NCI-H2107 treated with DMSO at 0.1 percent for 48 hours (cell line): ENCODE data around the gene MAP3K6.

Source experiments
- DNase-seq: peaks from one replicate; lab custom pipeline; 2025; ENCODE audit not compliant: unreplicated experiment; lab: John Stamatoyannopoulos, UW

The MAP3K6 gene

DNA sequence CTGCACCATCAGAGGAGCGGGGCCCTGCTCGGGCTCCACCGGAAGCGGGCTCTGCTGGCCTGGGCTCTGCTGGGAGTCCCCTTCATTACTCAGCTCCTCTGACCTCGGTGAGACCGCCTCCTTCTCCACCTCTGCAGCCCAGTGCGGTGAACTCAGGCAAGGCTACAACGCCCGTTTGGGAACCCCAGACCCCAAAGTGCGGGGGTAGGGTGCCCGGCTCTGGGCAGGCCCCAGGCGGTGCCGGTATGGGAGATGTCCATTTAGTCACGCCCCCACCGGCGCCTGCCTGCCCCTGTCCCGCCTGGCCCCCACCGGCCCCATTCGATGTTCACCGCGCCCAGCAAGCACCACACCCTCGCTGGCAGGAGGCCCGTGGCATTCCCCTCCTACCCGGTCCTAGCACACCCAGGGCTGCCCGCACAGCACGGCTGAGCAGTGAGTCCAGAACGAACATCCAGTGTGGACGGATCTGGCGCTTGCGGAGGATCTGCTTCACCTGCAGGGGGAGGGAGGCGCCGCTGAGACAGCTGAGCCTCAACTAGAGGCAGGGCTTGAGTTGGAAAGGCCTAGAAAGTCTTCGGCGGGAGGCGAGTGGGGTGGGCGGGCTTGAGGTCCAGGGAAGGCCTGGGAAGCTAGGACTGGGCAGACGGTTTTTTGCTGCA, 10.0 kb downstream of the MAP3K6 start:
- DNase-seq, result no peak

DNA sequence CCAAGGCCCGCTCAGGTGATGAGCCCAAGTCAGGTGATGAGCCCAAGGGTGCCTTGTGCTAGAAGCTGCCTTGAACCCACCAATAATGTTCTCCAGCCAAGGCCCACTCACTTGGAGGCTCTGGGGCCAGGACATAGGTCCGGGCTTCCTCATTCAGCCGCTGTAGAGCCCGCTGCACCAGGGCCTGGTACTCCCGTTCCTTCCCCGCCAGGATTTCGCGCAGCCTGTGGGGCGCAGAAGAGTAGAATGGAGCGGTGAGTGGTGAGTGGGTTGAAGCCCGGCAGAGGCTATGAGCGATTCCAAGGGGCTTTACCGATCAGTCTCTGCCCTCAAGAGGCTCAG, 10.5 kb downstream of the MAP3K6 start:
- no peak for DNase-seq

DNA sequence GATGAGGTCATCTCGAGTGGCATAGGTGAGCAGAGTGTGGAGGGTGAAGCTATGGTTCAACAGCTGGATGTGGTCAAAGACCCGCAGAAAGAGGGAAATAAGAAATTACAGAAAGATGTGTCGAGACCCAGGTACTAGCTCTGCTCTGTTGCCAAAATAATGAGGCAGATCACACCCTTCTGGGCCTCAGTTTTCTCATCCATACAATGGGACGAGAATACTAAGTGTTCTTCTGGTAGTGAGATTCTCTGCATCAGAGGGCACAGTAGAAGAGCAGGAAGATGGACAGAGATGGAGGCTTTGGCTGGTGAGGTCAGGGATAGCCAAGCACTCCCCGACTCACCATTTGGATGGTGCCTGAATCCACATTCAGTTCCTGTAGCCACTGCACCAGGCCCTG, 11.1 kb downstream of the MAP3K6 start:
- DNase-seq, result no peak

DNA sequence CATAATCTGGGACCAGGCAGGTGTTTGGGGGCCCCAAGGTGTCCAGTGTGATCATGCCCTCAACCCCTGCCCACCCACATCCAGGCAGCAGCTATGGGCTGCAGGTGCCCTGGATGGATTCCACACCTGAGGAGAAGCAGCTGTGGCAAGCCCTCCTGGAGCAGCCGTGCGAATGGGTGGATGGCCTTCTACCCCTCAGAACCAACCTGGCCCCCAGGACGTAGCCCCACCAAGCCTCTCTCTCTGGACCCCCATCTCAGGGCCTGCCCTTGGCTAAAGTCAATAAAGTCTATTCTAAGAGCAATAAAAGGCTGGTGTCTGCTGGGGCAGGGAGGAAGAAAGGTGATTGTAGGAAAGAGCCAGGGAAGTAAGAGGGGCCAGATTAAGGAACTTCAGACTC, 13.1 kb downstream of the MAP3K6 start:
- no peak for DNase-seq

DNA sequence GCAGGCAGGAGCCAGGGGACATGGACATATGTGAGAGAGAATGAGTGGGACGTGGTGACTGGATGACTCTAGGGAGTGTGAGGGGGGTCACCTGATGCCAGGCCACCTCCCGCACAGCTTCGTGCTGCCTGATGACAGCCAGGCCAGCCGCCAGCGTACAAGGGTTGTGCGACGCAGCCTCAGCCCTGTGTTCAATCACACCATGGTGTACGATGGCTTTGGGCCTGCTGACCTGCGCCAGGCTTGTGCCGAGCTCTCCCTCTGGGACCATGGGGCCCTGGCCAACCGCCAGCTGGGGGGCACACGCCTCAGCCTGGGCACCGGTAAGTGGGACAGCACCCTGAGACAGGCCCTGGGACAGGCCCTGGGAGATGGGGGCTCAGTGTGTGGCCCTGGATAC, 13.6 kb downstream of the MAP3K6 start:
- no peak for DNase-seq

DNA sequence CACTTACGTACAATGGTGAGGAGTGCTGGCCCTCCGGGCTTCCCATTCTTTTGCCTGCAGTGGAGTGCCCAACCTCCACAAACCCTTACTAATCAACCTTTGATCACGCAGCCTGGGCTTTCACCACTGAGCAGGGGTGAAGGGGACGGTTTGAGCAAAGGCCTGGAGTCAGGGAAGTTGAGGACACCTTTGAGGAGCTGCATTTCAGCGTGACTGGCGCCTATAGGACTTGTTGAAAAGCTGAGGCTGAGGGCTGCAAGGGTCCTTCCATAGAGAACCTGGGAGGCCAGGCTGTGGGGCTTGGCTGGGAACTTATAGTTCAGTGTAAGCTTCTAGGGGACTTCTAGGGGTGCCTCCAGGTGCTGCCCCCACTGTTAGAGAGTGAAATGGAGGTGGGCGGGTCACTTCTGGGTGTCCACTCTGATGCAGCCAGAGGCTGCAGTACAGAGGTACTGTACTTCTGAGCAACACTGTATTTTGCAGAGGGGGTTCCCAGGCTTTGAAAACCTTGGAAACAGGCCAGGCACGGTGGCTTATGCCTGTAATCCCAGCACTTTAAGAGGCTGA, 15.1 kb downstream of the MAP3K6 start:
- DNase-seq, result no peak

DNA sequence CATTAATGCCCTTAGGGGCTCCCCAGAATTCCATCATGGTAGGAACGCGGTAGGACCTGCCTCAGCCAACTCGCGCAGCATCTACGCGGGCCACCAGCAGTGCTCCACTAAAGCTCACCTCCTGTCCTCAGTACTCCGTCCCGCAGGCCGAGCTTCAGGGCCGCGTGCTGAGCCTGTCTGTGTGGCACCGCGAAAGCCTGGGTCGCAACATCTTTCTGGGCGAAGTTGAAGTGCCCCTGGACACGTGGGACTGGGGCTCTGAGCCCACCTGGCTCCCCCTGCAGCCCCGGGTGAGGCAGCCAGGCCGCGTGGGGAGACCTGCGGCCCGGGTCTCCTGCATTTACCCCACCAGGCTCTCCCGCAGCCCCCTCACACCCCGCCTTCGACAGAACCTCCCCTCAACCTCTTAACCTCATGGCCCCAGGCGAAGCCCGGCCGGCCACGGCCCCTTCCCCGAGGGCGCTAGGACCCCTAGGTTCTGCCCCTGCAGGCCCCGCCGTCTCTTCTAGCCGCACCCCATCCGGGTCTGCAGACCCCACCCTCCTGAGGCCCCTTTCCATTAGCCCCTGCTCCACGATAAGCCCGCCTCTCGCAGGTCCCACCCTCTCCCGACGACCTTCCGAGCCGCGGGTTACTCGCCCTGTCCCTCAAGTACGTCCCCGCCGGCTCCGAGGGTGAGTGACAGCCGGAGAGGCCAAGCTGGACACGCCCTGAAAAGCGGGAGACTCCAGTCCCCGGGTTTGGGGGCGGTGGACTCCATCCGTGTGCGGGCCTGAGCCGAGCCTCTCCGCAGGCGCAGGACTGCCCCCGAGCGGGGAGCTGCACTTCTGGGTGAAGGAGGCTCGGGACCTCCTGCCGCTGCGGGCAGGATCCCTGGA, 15.9 kb downstream of the MAP3K6 start:
- DNase-seq, result no peak

DNA sequence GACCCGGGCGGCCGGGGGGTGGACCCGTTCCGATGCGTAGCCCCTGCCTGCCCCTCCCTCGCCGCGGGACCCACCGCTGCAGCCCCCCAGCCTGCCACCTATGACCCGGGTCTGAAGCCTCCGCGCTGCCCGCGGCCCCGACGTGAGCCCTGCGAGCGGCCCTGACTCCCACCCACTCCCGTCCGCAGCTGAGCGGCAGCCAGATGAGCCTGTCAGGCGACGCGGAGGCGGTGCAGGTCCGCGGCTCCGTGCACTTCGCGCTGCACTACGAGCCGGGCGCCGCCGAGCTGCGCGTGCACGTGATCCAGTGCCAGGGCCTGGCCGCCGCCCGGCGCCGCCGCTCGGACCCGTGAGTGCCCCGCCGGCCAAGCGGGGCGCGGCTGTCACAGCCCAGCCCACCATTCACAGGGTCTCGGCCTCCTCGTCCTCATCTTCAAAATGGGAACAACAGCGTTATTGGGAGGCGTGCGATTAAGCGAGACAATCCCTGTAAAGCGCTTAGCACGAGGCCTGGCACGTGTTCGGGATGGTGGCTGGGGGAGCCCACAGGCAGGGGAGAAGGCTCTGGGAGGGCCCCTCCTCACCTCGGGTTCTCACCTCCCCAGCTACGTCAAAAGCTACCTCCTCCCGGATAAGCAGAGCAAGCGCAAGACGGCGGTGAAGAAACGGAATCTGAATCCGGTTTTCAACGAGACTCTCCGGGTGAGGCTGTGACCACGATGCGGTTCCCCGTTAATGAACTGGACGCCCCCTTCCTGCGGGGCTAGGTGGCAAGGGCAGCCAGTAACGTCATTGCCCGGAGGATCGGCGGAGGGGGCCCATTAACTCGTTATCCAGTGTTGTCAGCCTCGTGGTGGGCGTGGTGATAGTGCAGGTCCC, 16.7 kb downstream of the MAP3K6 start:
- DNase-seq, result peak; percentile 28

DNA sequence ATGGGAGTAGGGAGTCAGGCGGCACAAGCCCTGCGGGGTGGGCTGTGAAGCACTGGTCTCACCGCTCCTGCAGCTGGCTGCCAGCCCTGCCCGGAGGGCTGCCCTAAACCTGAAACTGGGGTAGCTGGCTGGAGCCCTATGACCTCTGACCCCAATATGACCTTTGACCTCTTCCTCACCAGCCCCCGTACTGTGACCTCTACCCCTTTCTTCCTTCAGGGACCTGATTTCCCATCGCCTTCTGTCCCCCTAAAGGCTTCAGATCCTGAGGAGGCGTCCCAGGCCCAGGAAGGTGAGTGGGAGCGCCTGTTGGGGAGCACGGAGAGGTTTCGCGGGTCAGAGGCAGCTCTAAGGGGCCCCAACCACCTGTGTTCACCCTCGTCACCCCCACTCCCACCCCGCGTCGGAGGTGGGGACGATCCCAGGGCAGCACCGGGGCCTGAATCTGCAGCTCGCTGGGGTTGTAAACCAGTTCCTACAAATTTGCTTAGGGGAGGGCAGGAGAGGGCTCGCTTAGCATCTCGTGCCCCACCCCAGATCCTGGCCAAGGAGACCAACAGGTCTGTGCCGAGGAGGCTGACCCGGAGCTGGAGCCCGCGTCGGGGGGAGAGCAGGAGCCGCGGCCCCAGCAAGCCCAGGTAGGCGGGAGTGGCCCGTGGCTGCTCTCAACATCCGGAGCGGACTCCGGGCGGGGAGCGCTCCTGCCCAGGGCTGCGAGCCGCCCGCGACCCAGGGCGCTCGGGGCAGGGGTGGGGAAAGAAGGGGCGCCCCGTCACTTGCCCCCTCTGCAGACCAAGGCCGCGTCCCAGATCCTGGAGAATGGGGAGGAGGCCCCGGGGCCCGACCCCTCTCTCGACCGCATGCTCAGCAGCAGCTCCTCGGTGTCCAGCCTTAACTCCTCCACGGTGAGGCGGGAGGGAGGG, 17.6 kb downstream of the MAP3K6 start:
- DNase-seq, result peak; percentile 67

DNA sequence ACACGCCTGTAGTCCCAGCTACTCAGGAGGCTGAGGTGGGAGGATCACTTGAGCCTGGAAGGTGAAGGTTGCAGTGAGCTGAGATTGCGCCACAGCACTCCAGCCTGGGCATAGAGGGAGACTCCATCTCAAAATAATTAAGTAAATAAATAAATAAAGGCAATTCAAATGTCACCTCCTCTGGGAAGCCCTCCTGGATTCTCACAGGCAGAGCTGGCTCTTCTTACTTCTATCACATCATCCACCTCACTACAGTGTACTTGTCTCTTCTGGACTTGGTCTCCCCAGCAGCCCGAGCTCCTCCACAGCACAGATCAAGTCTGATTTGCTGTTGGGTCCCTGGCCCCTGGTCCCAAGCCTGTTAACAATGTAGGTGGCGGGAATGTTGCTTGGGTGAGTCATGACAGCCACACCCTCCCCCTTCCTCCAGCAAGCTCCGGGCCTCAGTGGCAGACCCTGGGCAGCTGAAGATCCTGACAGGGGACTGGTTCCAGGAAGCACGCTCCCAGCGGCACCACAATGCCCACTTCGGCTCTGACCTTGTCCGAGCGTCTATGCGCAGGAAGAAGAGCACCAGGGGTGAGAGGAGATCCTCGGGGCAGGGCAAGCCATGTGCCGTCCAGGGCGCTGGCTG, 19.7 kb downstream of the MAP3K6 start:
- DNase-seq, result no peak

DNA sequence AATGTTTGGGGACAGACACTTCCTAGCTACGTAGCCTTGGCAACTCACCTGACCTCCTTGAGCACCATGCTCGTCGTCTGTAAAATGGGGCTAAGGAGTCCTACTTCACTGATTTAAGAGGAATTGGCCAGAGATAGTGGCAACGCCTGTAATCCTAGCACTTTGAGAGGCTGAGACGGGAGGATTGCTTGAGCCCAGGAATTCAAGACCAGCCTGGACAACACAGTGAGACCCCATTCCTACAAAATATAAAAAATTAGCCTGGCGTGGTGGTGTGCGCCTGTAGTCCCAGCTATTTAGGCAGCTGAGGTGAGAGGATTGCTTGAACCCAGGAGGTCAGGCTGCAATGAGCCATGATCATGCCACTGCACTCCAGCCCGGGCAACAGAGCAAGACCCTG, 20.4 kb downstream of the MAP3K6 start:
- DNase-seq, result no peak

DNA sequence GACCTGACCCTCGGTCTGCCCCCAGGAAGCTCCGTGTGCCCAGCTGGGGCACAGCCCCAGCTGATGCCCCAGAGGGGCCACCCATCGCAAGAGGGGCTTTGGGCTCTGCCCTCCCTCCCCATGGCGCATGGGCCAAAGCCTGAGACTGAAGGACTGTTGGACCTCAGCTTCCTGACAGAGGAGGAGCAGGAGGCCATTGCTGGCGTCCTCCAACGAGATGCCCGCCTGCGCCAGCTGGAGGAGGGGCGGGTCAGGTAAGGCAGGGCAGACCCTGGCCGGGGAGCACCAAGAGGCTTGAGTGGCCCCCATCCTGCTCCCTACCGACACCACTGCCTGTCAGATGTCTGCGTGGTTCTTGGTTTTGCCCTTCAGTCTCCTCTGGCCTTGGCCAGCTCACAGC, 21.5 kb downstream of the MAP3K6 start:
- no peak for DNase-seq

DNA sequence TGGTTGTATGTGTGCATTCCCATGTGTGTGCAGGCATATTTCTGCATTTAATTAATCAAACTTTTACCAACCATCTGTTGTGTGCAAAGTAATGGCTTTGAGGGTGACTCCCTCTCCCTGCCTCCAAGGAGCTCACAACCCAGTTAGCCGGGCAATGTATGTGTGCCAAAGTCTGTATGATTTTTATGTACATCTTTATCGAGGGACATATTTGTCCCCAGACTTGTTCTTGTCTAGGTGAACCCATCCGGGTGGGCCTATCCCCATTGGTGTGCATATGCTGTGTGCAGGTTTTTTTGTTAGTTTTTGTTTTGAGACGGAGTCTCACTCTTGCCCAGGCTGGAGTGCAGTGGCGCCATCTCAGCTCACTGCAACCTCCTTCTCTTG, 23.1 kb downstream of the MAP3K6 start:
- no peak for DNase-seq

DNA sequence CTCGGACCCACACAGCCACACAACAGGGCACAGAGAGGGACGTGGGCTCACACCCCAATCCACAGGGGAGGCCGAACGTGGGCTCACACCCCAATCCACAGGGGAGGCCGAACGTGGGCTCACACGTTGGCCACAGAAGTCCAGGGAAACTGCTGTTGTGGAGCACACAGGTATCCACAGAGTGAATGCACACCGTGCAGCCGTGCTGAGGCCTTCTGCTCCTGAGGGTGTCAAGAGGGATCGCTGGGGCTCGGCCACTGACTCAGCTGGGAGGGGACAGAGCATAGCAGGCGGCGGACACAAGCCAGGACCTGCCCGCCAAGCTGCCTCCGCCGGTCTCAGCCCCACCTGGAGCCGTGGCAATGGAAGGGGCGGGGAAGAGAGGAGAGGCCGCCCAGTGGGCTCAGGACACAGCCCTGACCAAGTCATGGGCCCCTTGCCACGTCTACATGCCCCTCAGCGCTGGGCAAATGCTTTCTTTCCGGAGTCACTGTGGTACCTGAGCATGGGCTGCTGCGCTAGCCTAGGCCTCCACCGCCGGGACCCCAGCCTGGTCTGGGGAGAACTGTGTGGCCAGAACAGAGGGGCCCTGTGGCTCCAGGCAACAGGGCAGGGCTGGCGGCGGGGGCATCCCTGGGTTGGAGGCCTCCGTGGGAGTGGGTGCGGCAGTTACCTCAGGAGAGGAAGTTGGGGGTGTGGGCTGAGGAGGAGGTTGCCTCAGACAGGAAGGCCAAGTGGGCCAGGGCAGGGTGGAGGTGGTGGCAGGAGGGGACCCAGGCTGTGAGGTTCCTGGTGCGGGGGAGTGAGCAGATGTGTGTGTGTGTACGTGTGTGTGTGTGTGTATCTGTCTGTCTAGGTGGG, 23.8 kb downstream of the MAP3K6 start:
- peak; percentile 42 for DNase-seq

DNA sequence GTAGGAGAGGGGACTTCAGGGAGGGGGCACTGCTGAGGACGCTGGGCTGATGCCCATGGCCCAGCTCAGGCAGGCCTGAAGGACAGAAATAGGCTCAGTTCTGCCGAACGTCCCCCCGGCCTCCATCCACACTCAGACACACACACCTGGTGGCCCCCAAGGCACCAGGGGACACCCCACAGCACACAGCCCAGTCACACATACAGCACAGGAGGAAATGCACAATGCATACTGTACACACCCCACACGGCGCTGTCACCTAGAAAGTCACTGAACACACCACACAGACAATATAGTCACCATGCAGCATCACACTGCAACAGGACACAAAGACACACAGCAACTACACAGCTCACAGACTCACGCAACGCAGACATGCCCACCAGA, 24.4 kb downstream of the MAP3K6 start:
- DNase-seq, result peak; percentile 25

DNA sequence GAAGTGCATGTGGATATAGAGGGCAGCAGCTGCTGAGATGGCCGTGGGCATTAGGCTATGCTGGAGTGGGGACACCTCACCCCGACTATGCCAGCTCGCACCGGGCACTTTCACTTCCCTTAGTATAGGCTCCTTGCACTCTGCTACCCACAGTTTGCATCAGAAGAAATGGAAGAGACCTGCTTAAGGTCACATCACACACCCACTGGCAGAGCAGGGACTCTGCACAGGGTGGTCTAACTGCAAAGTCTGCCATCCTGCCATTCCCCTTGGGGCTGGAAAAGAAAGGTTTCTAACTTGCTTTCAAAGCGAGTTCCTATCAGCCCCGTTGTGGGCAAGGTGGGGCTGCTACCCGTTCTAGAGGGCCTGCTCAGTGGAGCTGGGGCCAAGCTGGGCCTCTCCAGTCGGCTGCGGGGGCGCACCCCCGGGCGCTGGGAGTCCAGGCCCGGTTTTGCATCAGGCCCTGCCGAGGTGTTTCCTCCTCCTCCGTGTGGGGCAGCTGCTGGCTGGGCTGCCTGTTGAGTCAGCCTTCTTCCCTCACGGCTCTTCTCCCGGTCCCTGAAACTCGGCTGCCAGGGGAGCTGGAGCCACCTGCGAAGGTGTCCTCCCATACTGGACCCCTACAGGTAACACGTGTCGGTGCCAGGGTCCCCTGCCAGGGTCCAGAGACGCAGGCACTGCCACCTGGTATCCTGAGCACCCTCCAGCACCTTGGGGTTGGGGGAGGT, 25.1 kb downstream of the MAP3K6 start, which contains the start of gene SYTL1:
TSS of gene SYTL1 (plus strand) at position 498 of the 728 bp plus-strand sequence. CDS start 3,313 bp downstream, outside the sequence.
- DNase-seq, result peak; percentile 49

DNA sequence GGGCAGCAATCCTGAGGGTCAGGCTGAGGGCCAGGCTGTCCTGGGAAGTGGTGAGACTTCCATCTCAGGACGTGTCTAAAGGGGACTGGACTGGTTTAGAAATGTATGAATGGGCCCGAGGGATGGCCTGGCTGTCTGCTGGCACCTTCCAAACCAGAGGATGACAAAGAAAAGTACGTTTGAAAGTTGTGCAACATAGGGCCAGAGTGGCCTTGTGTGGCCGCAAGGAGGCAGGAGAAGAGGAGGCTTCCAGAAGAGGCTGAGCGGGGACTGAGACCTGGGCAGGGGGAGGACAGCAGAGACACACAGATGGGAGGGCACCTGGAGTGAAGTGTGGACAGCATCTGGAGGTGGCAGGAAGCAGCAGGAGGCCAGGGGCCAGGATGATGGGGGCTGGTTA, 27.5 kb downstream of the MAP3K6 start:
- DNase-seq, result no peak

DNA sequence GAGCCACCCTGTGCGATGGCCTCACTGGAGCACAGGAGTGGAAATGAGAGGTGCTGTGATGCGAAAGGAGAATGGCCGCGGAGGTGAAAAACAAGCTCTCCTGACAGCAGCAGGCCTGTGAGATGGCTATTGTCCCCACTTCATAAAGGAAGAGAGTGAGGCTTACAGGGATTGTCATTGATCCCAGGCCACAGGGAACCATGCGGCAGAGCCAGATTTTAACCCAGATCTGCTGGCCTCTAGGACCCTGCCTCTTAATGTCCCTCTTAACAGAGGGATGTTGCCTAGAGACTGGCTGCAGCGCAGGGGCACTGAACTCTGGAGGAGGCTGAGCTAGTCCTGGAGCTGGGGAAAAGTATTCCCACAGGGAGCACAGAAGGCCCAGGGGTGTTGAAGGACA, 28.0 kb downstream of the MAP3K6 start:
- no peak for DNase-seq
